Neural progenitor cell (in vitro differentiated cells): ENCODE results near the gene CALN1. TPM values are rescaled to one million over a fixed set of nuclear protein-coding genes. Genes with fewer than 3 reads are reported as not detected.

ENCODE experiments used
- DNase-seq: peaks from one replicate; pipeline ENCODE4 v3.0.0-alpha.2; 2016; ENCODE audit warnings: low spot score
- H2AFZ ChIP-seq: fragments of 200-600 bp; sonication (generic); replicated peaks from 2 replicates; pipeline ENCODE4 v1.6.1; 2016; ENCODE audit warnings: antibody characterized with exemption
- H3F3A ChIP-seq: fragments of 200-600 bp; sonication (generic); 2 replicates; pipeline ENCODE4 v1.6.1; 2016; ENCODE audit warnings: antibody characterized with exemption, low read depth
- H3K27ac ChIP-seq: fragments of 200-600 bp; sonication (generic); 2 replicates; pipeline ENCODE4 v1.5.1; 2016; ENCODE audit warnings: mild to moderate bottlenecking
- H3K27me3 ChIP-seq: fragments of 200-600 bp; sonication (generic); 2 replicates; pipeline ENCODE4 v1.6.1; 2016; ENCODE audit warnings: mild to moderate bottlenecking, moderate library complexity
- H3K36me3 ChIP-seq: fragments of 200-600 bp; sonication (generic); 2 replicates; pipeline ENCODE4 v1.5.1; 2016
- H3K4me1 ChIP-seq: fragments of 200-600 bp; sonication (generic); 2 replicates; pipeline ENCODE4 v1.6.1; 2016; ENCODE audit warnings: mixed run types
- H3K4me2 ChIP-seq: fragments of 200-600 bp; sonication (generic); 2 replicates; pipeline ENCODE4 v1.6.1; 2016
- H3K4me3 ChIP-seq: fragments of 200-600 bp; sonication (generic); 2 replicates; pipeline ENCODE4 v1.5.1; 2016
- H3K79me2 ChIP-seq: fragments of 200-600 bp; sonication (generic); 2 replicates; pipeline ENCODE4 v1.6.1; 2016; ENCODE audit warnings: low read depth
- H3K9ac ChIP-seq: fragments of 200-600 bp; sonication (generic); 2 replicates; pipeline ENCODE4 v1.6.1; 2016
- H3K9me3 ChIP-seq: fragments of 200-600 bp; sonication (generic); 2 replicates; pipeline ENCODE4 v1.5.1; 2016; ENCODE audit warnings: low read depth
- H4K20me1 ChIP-seq: fragments of 200-600 bp; sonication (generic); 2 replicates; pipeline ENCODE4 v1.6.1; 2016; ENCODE audit warnings: low read depth
- H3K27ac Mint-ChIP-seq: 3 replicates; pipeline ENCODE4 v1.8.0; 2021; ENCODE audit warnings: mixed read lengths
- H3K27me3 Mint-ChIP-seq: 2 replicates; pipeline ENCODE4 v1.8.0; 2022; ENCODE audit warnings: low read depth, mild to moderate bottlenecking, inconsistent platforms, moderate library complexity, mixed read lengths; ENCODE audit not compliant: insufficient read depth
- H3K36me3 Mint-ChIP-seq: 3 replicates; pipeline ENCODE4 v1.8.0; 2021; ENCODE audit warnings: mixed read lengths
- H3K4me1 Mint-ChIP-seq: 3 replicates; pipeline ENCODE4 v1.8.0; 2021; ENCODE audit warnings: mixed read lengths
- H3K4me3 Mint-ChIP-seq: 3 replicates; pipeline ENCODE4 v1.8.0; 2021; ENCODE audit warnings: mild to moderate bottlenecking, moderate library complexity, mixed read lengths
- H3K9me3 Mint-ChIP-seq: 3 replicates; pipeline ENCODE4 v1.8.0; 2020; ENCODE audit warnings: mixed read lengths
- CTCF ChIP-seq: fragments of 200-600 bp; sonication (generic); IDR thresholded peaks from 2 replicates; pipeline ENCODE4 v1.5.1; 2017; ENCODE audit warnings: antibody characterized with exemption, mild to moderate bottlenecking
- EZH2 ChIP-seq: fragments of 200-600 bp; sonication (generic); IDR thresholded peaks from 2 replicates; pipeline ENCODE4 v1.6.1; 2017; ENCODE audit warnings: antibody characterized with exemption, mild to moderate bottlenecking, moderate library complexity
- EZH2phosphoT487 ChIP-seq: fragments of 200-600 bp; sonication (generic); IDR thresholded peaks from 2 replicates; pipeline ENCODE4 v1.6.1; 2017; ENCODE audit warnings: antibody characterized with exemption
- total RNA-seq: library from RNA; depleted of rRNA; stranded (reverse); fragments of >200 nt; gene quantifications from 2 replicates; pipeline ENCODE4 v1.2.3, GENCODE V29; 2015; ENCODE audit warnings: low replicate concordance

The CALN1 gene
- total RNA-seq, 1 donor from 2014 or later: 3.1 TPM

GRCh38 chr7:71772779-71773178, 639.4 kb downstream of the CALN1 start:
- TF ChIP-seq CTCF (no peak), EZH2phosphoT487 (no peak), EZH2 (no peak)
- no peak for DNase-seq

GRCh38 chr7:71770269-71770907, 641.8 kb downstream of the CALN1 start:
- Histone ChIP-seq H3K4me1 (no peaks in the 10 kb centered on the region), H2AFZ (no peak overlapping the region), H3F3A (no peaks in the 10 kb centered on the region), H4K20me1 (no peaks in the 10 kb centered on the region), H3K27ac (no peak overlapping the region), H3K36me3 (no peaks in the 10 kb centered on the region), H3K4me2 (no peak overlapping the region), H3K79me2 (no peaks in the 10 kb centered on the region), H3K27me3 (no peaks in the 10 kb centered on the region), H3K9me3 (no peaks in the 10 kb centered on the region), H3K9ac (no peak overlapping the region), H3K4me3 (no peak overlapping the region)
- peaks cover 5% of the 10 kb centered on the region for H3K27me3 Mint-ChIP-seq
- no peak overlapping the region for H3K4me3 Mint-ChIP-seq
- no peaks in the 10 kb centered on the region for H3K4me1 Mint-ChIP-seq
- H3K9me3 Mint-ChIP-seq: no peaks in the 10 kb centered on the region
- TF ChIP-seq EZH2phosphoT487 (no peak), EZH2 (no peak), CTCF (no peak)
- no peak overlapping the region for H3K27ac Mint-ChIP-seq
- no peaks in the 10 kb centered on the region for H3K36me3 Mint-ChIP-seq
- no peak for DNase-seq

More at GRCh38 chr7:71772779-71773178, 639.4 kb downstream of the CALN1 start:
- Histone ChIP-seq H3K79me2 (no peaks in the 10 kb centered on the region), H3K27me3 (peaks cover 5% of the 10 kb centered on the region), H3K4me2 (no peak overlapping the region), H3K4me3 (no peak overlapping the region), H3K27ac (no peak overlapping the region), H3K9ac (no peak overlapping the region), H3K9me3 (no peaks in the 10 kb centered on the region), H3K36me3 (no peaks in the 10 kb centered on the region), H3F3A (no peaks in the 10 kb centered on the region), H2AFZ (no peak overlapping the region), H4K20me1 (no peaks in the 10 kb centered on the region), H3K4me1 (no peaks in the 10 kb centered on the region)
- H3K36me3 Mint-ChIP-seq: no peaks in the 10 kb centered on the region
- no peak overlapping the region for H3K4me3 Mint-ChIP-seq
- no peak overlapping the region for H3K27ac Mint-ChIP-seq
- no peaks in the 10 kb centered on the region for H3K9me3 Mint-ChIP-seq
- H3K27me3 Mint-ChIP-seq: peaks cover 7% of the 10 kb centered on the region
- no peaks in the 10 kb centered on the region for H3K4me1 Mint-ChIP-seq

GRCh38 chr7:71769326-71769725, 642.8 kb downstream of the CALN1 start:
- H3K9ac ChIP-seq: no peak overlapping the region
- no peaks in the 10 kb centered on the region for H3K27me3 ChIP-seq
- no peak for DNase-seq
- Mint-ChIP-seq H3K36me3 (no peaks in the 10 kb centered on the region), H3K4me1 (no peaks in the 10 kb centered on the region), H3K4me3 (no peak overlapping the region), H3K9me3 (no peaks in the 10 kb centered on the region), H3K27me3 (peaks cover 5% of the 10 kb centered on the region), H3K27ac (no peak overlapping the region)
- no peaks in the 10 kb centered on the region for H3K36me3 ChIP-seq
- H3F3A ChIP-seq: no peaks in the 10 kb centered on the region
- H3K27ac ChIP-seq: no peak overlapping the region
- H3K9me3 ChIP-seq: no peaks in the 10 kb centered on the region
- H3K4me1 ChIP-seq: no peaks in the 10 kb centered on the region
- no peak overlapping the region for H3K4me3 ChIP-seq
- no peak overlapping the region for H2AFZ ChIP-seq
- TF ChIP-seq EZH2 (no peak), EZH2phosphoT487 (no peak), CTCF (no peak)
- no peaks in the 10 kb centered on the region for H4K20me1 ChIP-seq
- no peak overlapping the region for H3K4me2 ChIP-seq
- H3K79me2 ChIP-seq: no peaks in the 10 kb centered on the region
